HFF-Myc (cell line): ENCODE results near the gene GATA5.

Experiments used
- DNase-seq: peaks from one replicate; pipeline ENCODE4 v3.0.0-alpha.2; 2011; ENCODE audit warnings: low read depth; ENCODE audit errors: extremely low read depth
- H3K4me3 ChIP-seq: replicated peaks from 2 replicates; pipeline ENCODE4 v1.5.1; 2011; ENCODE audit warnings: low read depth, mild to moderate bottlenecking, control low read depth, low read length
- TF ChIP-seq, protein P1 (sequence below): IDR thresholded peaks from 2 replicates; pipeline ENCODE4 v1.5.1; 2012; ENCODE audit warnings: mild to moderate bottlenecking, low read depth, low read length, control low read depth; ENCODE audit errors: missing control alignments

Gene GATA5

DNA sequence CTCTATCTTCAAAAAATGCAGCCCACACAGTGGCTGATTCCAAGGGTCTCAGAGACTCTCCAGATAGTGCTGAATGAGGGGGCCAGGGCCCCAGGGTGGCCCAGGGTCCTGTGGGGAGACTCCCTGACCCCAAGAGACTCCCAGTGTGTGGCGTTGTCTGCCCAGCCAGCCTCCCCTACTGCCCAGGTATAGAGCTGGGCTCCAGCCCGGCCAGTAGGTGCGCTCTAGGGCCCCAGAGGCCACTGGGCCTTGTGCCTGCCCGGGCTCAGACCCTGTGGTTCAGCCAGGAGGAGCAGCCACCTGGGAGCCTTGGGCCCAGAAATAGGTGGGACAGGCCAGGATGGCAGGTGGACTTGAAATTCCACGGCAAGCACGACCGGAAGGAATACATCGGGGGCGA lies 30.3 kb upstream of the GATA5 start:
- TF ChIP-seq, protein P1, sequence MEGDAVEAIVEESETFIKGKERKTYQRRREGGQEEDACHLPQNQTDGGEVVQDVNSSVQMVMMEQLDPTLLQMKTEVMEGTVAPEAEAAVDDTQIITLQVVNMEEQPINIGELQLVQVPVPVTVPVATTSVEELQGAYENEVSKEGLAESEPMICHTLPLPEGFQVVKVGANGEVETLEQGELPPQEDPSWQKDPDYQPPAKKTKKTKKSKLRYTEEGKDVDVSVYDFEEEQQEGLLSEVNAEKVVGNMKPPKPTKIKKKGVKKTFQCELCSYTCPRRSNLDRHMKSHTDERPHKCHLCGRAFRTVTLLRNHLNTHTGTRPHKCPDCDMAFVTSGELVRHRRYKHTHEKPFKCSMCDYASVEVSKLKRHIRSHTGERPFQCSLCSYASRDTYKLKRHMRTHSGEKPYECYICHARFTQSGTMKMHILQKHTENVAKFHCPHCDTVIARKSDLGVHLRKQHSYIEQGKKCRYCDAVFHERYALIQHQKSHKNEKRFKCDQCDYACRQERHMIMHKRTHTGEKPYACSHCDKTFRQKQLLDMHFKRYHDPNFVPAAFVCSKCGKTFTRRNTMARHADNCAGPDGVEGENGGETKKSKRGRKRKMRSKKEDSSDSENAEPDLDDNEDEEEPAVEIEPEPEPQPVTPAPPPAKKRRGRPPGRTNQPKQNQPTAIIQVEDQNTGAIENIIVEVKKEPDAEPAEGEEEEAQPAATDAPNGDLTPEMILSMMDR = no peak
- H3K4me3 ChIP-seq = no peak overlapping the region
- DNase-seq = no peak

DNA sequence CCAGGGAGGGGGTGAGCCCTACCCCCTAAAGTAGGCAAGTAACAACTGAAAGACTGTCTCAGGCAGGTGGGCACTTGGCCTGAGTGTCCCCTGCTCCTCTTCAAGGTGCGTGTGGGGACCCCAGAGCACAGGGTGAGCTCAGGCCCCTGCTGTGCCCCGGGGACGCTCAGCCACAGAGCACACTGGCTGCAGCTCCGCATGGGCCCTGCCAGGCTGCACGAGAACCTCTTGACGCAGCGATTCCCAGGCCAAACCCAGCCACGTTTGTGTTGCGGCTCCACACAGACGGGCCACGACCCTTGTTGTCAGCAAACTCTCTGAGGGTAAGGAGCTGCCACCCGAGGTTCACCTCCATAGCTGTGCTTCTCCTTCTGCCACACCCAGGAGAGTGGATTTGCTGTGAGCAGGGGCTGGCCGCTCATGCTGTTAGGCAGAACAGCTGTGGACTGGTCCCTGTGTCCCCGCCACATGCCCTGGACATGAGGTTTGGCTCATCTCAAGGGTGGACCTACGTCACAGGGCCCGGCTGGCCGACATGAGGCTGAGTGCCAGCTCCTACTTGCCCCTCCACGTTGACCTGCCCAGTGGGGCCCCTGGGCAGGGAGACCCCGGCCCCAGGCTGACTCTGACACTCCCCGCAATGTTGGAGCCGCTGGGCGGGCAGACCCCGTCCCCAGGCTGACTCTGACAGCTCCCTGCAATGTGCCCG lies 29.7 kb upstream of the GATA5 start:
- H3K4me3 ChIP-seq = no peak overlapping the region
- DNase-seq = no peak
- TF ChIP-seq, protein P1 = no peak

DNA sequence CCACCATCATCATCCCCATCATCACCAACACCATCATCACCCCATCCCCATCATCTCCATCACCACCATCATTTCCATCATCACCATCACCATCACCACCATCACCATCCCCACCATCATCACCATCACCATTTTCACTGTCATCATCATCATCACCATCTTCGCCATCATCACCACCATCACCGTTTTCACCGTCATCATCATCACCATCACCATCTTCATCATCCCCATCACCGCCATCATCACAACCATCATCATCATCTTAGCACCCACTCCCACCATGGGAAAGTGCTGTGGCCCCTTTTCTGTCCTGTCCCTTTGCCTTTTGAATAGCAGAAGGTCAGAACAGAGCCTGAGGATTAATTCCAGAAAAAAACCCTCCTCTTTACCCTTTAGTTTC lies 28.5 kb upstream of the GATA5 start:
- TF ChIP-seq, protein P1 = no peak
- no peak for DNase-seq
- H3K4me3 ChIP-seq = no peak overlapping the region

DNA sequence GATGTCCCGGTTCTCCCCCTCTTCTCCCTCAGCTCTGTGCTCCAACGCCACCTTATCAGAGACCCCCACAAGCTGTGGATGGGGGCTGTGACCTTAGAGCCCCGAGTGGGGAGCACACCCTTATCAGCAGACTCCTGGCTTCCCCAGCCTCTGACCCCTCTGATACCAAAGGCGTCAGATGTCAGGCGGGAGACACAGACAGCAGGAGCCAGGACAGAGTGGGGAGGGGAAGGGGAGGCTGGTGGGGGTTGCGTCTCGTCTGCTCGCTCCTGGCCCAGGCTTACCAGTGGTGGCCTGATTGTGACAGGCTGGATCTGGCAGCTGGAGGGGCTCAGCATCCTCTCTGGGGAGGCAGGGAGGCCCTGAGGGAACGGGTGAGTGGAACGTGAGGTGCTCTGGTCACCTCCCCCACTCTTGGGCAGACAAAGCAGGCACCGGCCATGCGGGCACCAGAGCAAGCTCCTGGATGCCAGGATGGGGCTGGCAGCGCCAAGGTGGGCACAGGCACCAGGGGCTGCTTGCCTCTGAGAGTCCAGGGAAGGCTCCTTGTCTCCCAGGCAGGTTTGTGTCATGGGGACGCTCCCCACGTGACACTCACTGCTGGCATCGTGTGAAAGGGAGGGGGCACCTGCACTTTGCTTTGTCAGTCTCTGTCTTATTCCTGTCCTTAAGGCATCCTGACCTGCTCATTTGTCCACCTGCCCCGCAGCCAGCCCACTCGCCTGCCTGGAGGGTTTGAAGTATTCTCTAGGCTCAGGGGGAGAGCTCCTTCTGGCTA lies 27.8 kb upstream of the GATA5 start:
- H3K4me3 ChIP-seq = no peak overlapping the region
- DNase-seq = no peak

DNA sequence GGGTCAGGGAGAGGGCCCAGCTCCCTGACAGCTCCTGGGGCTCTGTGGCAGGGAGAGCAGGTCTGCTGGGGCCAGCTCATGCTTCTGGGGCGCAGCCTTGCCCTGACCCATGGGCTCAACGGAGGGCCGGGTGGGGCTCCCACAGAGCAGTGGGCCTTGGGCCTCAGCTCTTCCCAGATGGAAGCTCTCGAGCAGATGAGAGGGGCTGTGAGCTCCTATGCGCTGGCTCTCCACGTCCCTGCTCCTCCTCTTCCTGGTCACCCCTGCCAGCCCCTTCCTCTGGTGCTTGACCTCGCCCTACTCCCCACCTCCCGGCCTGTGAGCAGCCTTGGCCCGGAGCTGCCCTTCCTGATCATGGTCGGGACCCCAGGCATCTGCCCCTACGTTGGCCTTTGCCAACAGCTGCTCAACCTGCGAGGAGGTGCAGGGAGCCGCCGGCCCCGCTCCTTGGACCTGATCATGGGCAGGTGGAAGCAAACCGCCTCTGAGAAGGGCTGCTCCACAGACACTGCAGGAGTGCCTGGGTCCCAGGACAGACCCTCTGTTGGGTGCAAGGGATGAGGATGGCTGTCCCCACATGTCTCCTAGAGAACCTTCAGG lies 26.8 kb upstream of the GATA5 start:
- H3K4me3 ChIP-seq = no peak overlapping the region
- TF ChIP-seq, protein P1 = no peak
- no peak for DNase-seq

More for the DNA sequence above, 27.8 kb upstream of the GATA5 start:
- TF ChIP-seq, protein P1 = no peak

- TF ChIP-seq, protein P1 = no peak
- DNase-seq = no peak
- H3K4me3 ChIP-seq = no peak overlapping the region
Observed at GRCh38 chr20:62501801-62502495, 26.2 kb upstream of the GATA5 start.
